ENCODE data around the gene PPP1R3F. TPM values are rescaled to one million over a fixed set of nuclear protein-coding genes. Genes with fewer than 3 reads are reported as not detected.

PPP1R3F gene
- total RNA-seq, 1 donor from 2014 or later, result 6.6 TPM

- H3K36me3 ChIP-seq (ENCODE audit: insufficient read depth, low read length), result no peaks in the 10 kb centered on the region
- Mint-ChIP-seq H3K36me3 (ENCODE audit: low read depth, unreplicated experiment) (no peaks in the 10 kb centered on the region), H3K9me3 (ENCODE audit: unreplicated experiment) (no peaks in the 10 kb centered on the region)
Measured at GRCh38 chrX:49264460-49264859, 5.1 kb upstream of the PPP1R3F start, which contains the start of gene FOXP3. Gene FOXP3 (minus strand): TSS chrX:49264710. CDS start chrX:49258505, 6,205 bp downstream.

GRCh38 chrX:49266523-49267445 is 2.8 kb upstream of the PPP1R3F start:
- FAIRE-seq, result no peak
- no peaks in the 10 kb centered on the region for H3K36me3 Mint-ChIP-seq (ENCODE audit: low read depth, unreplicated experiment)

More at GRCh38 chrX:49264460-49264859, 5.1 kb upstream of the PPP1R3F start, which contains the start of gene FOXP3:
- no peak for DNase-seq (ENCODE audit: low read depth)
- H3K4me3 Mint-ChIP-seq (ENCODE audit: unreplicated experiment), result no peak within 1 kb of the TSS
- peaks cover 2% of the 10 kb centered on the region for H3K27me3 Mint-ChIP-seq (ENCODE audit: low read depth, unreplicated experiment)
- TF ChIP-seq, protein P1, sequence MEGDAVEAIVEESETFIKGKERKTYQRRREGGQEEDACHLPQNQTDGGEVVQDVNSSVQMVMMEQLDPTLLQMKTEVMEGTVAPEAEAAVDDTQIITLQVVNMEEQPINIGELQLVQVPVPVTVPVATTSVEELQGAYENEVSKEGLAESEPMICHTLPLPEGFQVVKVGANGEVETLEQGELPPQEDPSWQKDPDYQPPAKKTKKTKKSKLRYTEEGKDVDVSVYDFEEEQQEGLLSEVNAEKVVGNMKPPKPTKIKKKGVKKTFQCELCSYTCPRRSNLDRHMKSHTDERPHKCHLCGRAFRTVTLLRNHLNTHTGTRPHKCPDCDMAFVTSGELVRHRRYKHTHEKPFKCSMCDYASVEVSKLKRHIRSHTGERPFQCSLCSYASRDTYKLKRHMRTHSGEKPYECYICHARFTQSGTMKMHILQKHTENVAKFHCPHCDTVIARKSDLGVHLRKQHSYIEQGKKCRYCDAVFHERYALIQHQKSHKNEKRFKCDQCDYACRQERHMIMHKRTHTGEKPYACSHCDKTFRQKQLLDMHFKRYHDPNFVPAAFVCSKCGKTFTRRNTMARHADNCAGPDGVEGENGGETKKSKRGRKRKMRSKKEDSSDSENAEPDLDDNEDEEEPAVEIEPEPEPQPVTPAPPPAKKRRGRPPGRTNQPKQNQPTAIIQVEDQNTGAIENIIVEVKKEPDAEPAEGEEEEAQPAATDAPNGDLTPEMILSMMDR (IDR thresholded peaks at IDR 0.05; ENCODE audit: insufficient read depth, low read depth, low read length), result no peak
- TF ChIP-seq EZH2 (IDR thresholded peaks at IDR 0.05; ENCODE audit: insufficient read depth, low read length), result no peak
- no peak within 1 kb of the TSS for H3K4me2 ChIP-seq (ENCODE audit: low read length)
- H3K27ac Mint-ChIP-seq (ENCODE audit: unreplicated experiment), result no peak within 1 kb of the TSS
- no peaks in the 10 kb centered on the region for H3K79me2 ChIP-seq (ENCODE audit: insufficient read depth, low read length)
- H3K9ac ChIP-seq (ENCODE audit: low read length), result no peak within 1 kb of the TSS
- no peak within 1 kb of the TSS for H2AFZ ChIP-seq (ENCODE audit: low read depth, low read length)
- no peak within 1 kb of the TSS for H3K27ac ChIP-seq (ENCODE audit: low read depth, low read length)
- FAIRE-seq, result no peak
- no peaks in the 10 kb centered on the region for H3K9me3 ChIP-seq (ENCODE audit: insufficient read depth, low read depth, low read length)
- H3K4me1 Mint-ChIP-seq (ENCODE audit: low read depth, unreplicated experiment), result peaks cover 2% of the 10 kb centered on the region
- H4K20me1 ChIP-seq (ENCODE audit: insufficient read depth, low read length), result no peaks in the 10 kb centered on the region
- H3K4me3 ChIP-seq (ENCODE audit: insufficient read depth, low read depth, low read length), result no peak within 1 kb of the TSS
- H3K27me3 ChIP-seq (ENCODE audit: insufficient read depth, low read length), result no peaks in the 10 kb centered on the region
- H3K4me1 ChIP-seq (ENCODE audit: insufficient read depth, low read length), result no peaks in the 10 kb centered on the region

More at GRCh38 chrX:49266523-49267445, 2.8 kb upstream of the PPP1R3F start:
- H3K4me2 ChIP-seq (ENCODE audit: low read length), result no peak overlapping the region
- no peaks in the 10 kb centered on the region for H3K9me3 Mint-ChIP-seq (ENCODE audit: unreplicated experiment)
- H3K27me3 Mint-ChIP-seq (ENCODE audit: low read depth, unreplicated experiment), result peaks cover 2% of the 10 kb centered on the region
- H3K4me1 Mint-ChIP-seq (ENCODE audit: low read depth, unreplicated experiment), result peaks cover 7% of the 10 kb centered on the region
- peaks cover 7% of the 10 kb centered on the region for H3K4me1 ChIP-seq (ENCODE audit: insufficient read depth, low read length)
- no peak for DNase-seq (ENCODE audit: low read depth)
- H2AFZ ChIP-seq (ENCODE audit: low read depth, low read length), result no peak overlapping the region
- H3K36me3 ChIP-seq (ENCODE audit: insufficient read depth, low read length), result no peaks in the 10 kb centered on the region
- H3K4me3 Mint-ChIP-seq (ENCODE audit: unreplicated experiment), result peak overlapping the region; percentile 54
- no peak for TF ChIP-seq EZH2 (IDR thresholded peaks at IDR 0.05; ENCODE audit: insufficient read depth, low read length)
- TF ChIP-seq, protein P1 (IDR thresholded peaks at IDR 0.05; ENCODE audit: insufficient read depth, low read depth, low read length), result no peak
- H3K27ac Mint-ChIP-seq (ENCODE audit: unreplicated experiment), result peak overlapping the region; percentile 66
- H4K20me1 ChIP-seq (ENCODE audit: insufficient read depth, low read length), result peaks cover under 1% of the 10 kb centered on the region
- no peaks in the 10 kb centered on the region for H3K9me3 ChIP-seq (ENCODE audit: insufficient read depth, low read depth, low read length)
- no peaks in the 10 kb centered on the region for H3K27me3 ChIP-seq (ENCODE audit: insufficient read depth, low read length)
- H3K9ac ChIP-seq (ENCODE audit: low read length), result no peak overlapping the region
- H3K4me3 ChIP-seq (ENCODE audit: insufficient read depth, low read depth, low read length), result no peak overlapping the region
- peaks cover 16% of the 10 kb centered on the region for H3K79me2 ChIP-seq (ENCODE audit: insufficient read depth, low read length)
- H3K27ac ChIP-seq (ENCODE audit: low read depth, low read length), result no peak overlapping the region
